ENCODE data around the gene CHRNB1. TPM values are rescaled to one million over a fixed set of nuclear protein-coding genes. Genes with fewer than 3 reads are reported as not detected.

CHRNB1 gene
- total and polyA plus RNA-seq, 2 of the 8 experiments (the other 6 are each of a cell fraction or from before 2014, with no cell fraction given) = 14.1 to 28.2 TPM

GRCh38 chr17:7415784-7416183 lies 29.1 kb upstream of the CHRNB1 start (continued):
- TF ChIP-seq, protein P1, sequence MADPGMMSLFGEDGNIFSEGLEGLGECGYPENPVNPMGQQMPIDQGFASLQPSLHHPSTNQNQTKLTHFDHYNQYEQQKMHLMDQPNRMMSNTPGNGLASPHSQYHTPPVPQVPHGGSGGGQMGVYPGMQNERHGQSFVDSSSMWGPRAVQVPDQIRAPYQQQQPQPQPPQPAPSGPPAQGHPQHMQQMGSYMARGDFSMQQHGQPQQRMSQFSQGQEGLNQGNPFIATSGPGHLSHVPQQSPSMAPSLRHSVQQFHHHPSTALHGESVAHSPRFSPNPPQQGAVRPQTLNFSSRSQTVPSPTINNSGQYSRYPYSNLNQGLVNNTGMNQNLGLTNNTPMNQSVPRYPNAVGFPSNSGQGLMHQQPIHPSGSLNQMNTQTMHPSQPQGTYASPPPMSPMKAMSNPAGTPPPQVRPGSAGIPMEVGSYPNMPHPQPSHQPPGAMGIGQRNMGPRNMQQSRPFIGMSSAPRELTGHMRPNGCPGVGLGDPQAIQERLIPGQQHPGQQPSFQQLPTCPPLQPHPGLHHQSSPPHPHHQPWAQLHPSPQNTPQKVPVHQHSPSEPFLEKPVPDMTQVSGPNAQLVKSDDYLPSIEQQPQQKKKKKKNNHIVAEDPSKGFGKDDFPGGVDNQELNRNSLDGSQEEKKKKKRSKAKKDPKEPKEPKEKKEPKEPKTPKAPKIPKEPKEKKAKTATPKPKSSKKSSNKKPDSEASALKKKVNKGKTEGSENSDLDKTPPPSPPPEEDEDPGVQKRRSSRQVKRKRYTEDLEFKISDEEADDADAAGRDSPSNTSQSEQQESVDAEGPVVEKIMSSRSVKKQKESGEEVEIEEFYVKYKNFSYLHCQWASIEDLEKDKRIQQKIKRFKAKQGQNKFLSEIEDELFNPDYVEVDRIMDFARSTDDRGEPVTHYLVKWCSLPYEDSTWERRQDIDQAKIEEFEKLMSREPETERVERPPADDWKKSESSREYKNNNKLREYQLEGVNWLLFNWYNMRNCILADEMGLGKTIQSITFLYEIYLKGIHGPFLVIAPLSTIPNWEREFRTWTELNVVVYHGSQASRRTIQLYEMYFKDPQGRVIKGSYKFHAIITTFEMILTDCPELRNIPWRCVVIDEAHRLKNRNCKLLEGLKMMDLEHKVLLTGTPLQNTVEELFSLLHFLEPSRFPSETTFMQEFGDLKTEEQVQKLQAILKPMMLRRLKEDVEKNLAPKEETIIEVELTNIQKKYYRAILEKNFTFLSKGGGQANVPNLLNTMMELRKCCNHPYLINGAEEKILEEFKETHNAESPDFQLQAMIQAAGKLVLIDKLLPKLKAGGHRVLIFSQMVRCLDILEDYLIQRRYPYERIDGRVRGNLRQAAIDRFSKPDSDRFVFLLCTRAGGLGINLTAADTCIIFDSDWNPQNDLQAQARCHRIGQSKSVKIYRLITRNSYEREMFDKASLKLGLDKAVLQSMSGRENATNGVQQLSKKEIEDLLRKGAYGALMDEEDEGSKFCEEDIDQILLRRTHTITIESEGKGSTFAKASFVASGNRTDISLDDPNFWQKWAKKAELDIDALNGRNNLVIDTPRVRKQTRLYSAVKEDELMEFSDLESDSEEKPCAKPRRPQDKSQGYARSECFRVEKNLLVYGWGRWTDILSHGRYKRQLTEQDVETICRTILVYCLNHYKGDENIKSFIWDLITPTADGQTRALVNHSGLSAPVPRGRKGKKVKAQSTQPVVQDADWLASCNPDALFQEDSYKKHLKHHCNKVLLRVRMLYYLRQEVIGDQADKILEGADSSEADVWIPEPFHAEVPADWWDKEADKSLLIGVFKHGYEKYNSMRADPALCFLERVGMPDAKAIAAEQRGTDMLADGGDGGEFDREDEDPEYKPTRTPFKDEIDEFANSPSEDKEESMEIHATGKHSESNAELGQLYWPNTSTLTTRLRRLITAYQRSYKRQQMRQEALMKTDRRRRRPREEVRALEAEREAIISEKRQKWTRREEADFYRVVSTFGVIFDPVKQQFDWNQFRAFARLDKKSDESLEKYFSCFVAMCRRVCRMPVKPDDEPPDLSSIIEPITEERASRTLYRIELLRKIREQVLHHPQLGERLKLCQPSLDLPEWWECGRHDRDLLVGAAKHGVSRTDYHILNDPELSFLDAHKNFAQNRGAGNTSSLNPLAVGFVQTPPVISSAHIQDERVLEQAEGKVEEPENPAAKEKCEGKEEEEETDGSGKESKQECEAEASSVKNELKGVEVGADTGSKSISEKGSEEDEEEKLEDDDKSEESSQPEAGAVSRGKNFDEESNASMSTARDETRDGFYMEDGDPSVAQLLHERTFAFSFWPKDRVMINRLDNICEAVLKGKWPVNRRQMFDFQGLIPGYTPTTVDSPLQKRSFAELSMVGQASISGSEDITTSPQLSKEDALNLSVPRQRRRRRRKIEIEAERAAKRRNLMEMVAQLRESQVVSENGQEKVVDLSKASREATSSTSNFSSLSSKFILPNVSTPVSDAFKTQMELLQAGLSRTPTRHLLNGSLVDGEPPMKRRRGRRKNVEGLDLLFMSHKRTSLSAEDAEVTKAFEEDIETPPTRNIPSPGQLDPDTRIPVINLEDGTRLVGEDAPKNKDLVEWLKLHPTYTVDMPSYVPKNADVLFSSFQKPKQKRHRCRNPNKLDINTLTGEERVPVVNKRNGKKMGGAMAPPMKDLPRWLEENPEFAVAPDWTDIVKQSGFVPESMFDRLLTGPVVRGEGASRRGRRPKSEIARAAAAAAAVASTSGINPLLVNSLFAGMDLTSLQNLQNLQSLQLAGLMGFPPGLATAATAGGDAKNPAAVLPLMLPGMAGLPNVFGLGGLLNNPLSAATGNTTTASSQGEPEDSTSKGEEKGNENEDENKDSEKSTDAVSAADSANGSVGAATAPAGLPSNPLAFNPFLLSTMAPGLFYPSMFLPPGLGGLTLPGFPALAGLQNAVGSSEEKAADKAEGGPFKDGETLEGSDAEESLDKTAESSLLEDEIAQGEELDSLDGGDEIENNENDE (IDR thresholded peaks at IDR 0.05; ENCODE audit: insufficient replicate concordance, low read length) = no peak
- TF ChIP-seq FOSL1 (IDR thresholded peaks at IDR 0.05; ENCODE audit: insufficient read depth, low read depth, low read length) (no peak), TEAD4 (IDR thresholded peaks at IDR 0.05; ENCODE audit: low read depth, low read length) (no peak), CHD2 (IDR thresholded peaks at IDR 0.05; ENCODE audit: low read length) (no peak)
- TF ChIP-seq, protein P2, sequence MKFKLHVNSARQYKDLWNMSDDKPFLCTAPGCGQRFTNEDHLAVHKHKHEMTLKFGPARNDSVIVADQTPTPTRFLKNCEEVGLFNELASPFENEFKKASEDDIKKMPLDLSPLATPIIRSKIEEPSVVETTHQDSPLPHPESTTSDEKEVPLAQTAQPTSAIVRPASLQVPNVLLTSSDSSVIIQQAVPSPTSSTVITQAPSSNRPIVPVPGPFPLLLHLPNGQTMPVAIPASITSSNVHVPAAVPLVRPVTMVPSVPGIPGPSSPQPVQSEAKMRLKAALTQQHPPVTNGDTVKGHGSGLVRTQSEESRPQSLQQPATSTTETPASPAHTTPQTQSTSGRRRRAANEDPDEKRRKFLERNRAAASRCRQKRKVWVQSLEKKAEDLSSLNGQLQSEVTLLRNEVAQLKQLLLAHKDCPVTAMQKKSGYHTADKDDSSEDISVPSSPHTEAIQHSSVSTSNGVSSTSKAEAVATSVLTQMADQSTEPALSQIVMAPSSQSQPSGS (IDR thresholded peaks at IDR 0.05; ENCODE audit: low read length) = no peak
